WTC11 (cell line): ENCODE results near the gene DALRD3. TPM values are rescaled to one million over a fixed set of nuclear protein-coding genes. Genes with fewer than 3 reads are reported as not detected.

Experiments
- CDX4 ChIP-seq: fragments of 250-450 bp; sonication (Bioruptor Pico); IDR thresholded peaks from 2 replicates; pipeline ENCODE4 v1.9.0; 2021; ENCODE audit warnings: moderate library complexity, mild to moderate bottlenecking, inconsistent platforms, borderline replicate concordance
- ETV6 ChIP-seq: sonication (generic); formaldehyde crosslinking; IDR thresholded peaks from 2 replicates; pipeline ENCODE4 v1.8.1; 2022; ENCODE audit warnings: mild to moderate bottlenecking, missing genetic modification reagents
- FOXJ3 ChIP-seq: sonication (generic); formaldehyde crosslinking; IDR thresholded peaks from 2 replicates; pipeline ENCODE4 v1.9.0; 2021; ENCODE audit warnings: missing genetic modification reagents, mild to moderate bottlenecking, borderline replicate concordance
- MLX ChIP-seq: sonication (generic); formaldehyde crosslinking; IDR thresholded peaks from 2 replicates; pipeline ENCODE4 v1.8.1; 2023; ENCODE audit warnings: mild to moderate bottlenecking, missing genetic modification reagents, moderate library complexity
- MYBL2 ChIP-seq: sonication (generic); formaldehyde crosslinking; IDR thresholded peaks from 2 replicates; pipeline ENCODE4 v1.8.1; 2023; ENCODE audit warnings: mild to moderate bottlenecking, moderate library complexity, missing genetic modification reagents
- OVOL2 ChIP-seq: fragments of 250-450 bp; sonication (Bioruptor Pico); IDR thresholded peaks from 2 replicates; pipeline ENCODE4 v1.9.0; 2021; ENCODE audit warnings: mild to moderate bottlenecking, borderline replicate concordance
- ZNF138 ChIP-seq: sonication (generic); formaldehyde crosslinking; conservative IDR thresholded peaks from 2 replicates; pipeline ENCODE4 v1.8.1; 2022; ENCODE audit warnings: mild to moderate bottlenecking, moderate library complexity, missing genetic modification reagents
- ZNF281 ChIP-seq: sonication (generic); formaldehyde crosslinking; IDR thresholded peaks from 2 replicates; pipeline ENCODE4 v1.8.0; 2023; ENCODE audit warnings: mild to moderate bottlenecking, missing genetic modification reagents
- ZNF532 ChIP-seq: fragments of 250-450 bp; sonication (Bioruptor Pico); IDR thresholded peaks from 2 replicates; pipeline ENCODE4 v1.9.0; 2021; ENCODE audit warnings: mild to moderate bottlenecking, borderline replicate concordance
- total RNA-seq: library from RNA; stranded (reverse); gene quantifications from 3 replicates; pipeline ENCODE4 v1.2.3, GENCODE V29; 2021
- TF ChIP-seq, protein P1 (sequence below): sonication (generic); formaldehyde crosslinking; IDR thresholded peaks from 2 replicates; pipeline ENCODE4 v1.8.1; 2022; ENCODE audit warnings: missing genetic modification reagents, borderline replicate concordance
- TF ChIP-seq, protein P2 (sequence below): sonication (generic); formaldehyde crosslinking; IDR thresholded peaks from 2 replicates; pipeline ENCODE4 v1.8.1; 2022; ENCODE audit warnings: mild to moderate bottlenecking, moderate library complexity, missing genetic modification reagents
- TF ChIP-seq, protein P3 (sequence below): sonication (generic); formaldehyde crosslinking; IDR thresholded peaks from 2 replicates; pipeline ENCODE4 v1.8.1; 2023; ENCODE audit warnings: mild to moderate bottlenecking, missing genetic modification reagents, borderline replicate concordance

The DALRD3 gene
- total RNA-seq, 1 experiment from 2014 or later = 41.4 TPM

- TF ChIP-seq ZNF532 (CRISPR knock-in tag) (no peak), OVOL2 (CRISPR knock-in tag) (no peak), MYBL2 (CRISPR knock-in tag) (no peak), ZNF281 (CRISPR knock-in tag) (no peak), FOXJ3 (CRISPR knock-in tag) (no peak), ZNF138 (CRISPR knock-in tag) (no peak), ETV6 (no peak), MLX (no peak), CDX4 (CRISPR knock-in tag) (no peak)
- TF ChIP-seq, protein P1, sequence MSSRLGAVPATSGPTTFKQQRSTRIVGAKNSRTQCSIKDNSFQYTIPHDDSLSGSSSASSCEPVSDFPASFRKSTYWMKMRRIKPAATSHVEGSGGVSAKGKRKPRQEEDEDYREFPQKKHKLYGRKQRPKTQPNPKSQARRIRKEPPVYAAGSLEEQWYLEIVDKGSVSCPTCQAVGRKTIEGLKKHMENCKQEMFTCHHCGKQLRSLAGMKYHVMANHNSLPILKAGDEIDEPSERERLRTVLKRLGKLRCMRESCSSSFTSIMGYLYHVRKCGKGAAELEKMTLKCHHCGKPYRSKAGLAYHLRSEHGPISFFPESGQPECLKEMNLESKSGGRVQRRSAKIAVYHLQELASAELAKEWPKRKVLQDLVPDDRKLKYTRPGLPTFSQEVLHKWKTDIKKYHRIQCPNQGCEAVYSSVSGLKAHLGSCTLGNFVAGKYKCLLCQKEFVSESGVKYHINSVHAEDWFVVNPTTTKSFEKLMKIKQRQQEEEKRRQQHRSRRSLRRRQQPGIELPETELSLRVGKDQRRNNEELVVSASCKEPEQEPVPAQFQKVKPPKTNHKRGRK (CRISPR knock-in tag) = no peak
- TF ChIP-seq, protein P2, sequence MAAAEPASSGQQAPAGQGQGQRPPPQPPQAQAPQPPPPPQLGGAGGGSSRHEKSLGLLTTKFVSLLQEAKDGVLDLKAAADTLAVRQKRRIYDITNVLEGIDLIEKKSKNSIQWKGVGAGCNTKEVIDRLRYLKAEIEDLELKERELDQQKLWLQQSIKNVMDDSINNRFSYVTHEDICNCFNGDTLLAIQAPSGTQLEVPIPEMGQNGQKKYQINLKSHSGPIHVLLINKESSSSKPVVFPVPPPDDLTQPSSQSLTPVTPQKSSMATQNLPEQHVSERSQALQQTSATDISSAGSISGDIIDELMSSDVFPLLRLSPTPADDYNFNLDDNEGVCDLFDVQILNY (CRISPR knock-in tag) = no peak
- TF ChIP-seq, protein P3, sequence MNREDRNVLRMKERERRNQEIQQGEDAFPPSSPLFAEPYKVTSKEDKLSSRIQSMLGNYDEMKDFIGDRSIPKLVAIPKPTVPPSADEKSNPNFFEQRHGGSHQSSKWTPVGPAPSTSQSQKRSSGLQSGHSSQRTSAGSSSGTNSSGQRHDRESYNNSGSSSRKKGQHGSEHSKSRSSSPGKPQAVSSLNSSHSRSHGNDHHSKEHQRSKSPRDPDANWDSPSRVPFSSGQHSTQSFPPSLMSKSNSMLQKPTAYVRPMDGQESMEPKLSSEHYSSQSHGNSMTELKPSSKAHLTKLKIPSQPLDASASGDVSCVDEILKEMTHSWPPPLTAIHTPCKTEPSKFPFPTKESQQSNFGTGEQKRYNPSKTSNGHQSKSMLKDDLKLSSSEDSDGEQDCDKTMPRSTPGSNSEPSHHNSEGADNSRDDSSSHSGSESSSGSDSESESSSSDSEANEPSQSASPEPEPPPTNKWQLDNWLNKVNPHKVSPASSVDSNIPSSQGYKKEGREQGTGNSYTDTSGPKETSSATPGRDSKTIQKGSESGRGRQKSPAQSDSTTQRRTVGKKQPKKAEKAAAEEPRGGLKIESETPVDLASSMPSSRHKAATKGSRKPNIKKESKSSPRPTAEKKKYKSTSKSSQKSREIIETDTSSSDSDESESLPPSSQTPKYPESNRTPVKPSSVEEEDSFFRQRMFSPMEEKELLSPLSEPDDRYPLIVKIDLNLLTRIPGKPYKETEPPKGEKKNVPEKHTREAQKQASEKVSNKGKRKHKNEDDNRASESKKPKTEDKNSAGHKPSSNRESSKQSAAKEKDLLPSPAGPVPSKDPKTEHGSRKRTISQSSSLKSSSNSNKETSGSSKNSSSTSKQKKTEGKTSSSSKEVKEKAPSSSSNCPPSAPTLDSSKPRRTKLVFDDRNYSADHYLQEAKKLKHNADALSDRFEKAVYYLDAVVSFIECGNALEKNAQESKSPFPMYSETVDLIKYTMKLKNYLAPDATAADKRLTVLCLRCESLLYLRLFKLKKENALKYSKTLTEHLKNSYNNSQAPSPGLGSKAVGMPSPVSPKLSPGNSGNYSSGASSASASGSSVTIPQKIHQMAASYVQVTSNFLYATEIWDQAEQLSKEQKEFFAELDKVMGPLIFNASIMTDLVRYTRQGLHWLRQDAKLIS (CRISPR knock-in tag) = no peak
Observed at GRCh38 chr3:49053543-49053942, 35.2 kb upstream of the DALRD3 start (continued).
